Osteoblast (primary cell): ENCODE results near the gene SORCS3. TPM values are rescaled to one million over a fixed set of nuclear protein-coding genes. Genes with fewer than 3 reads are reported as not detected.

Source experiments
- DNase-seq: peaks from one replicate; pipeline ENCODE4 v3.0.0; 2011; ENCODE audit warnings: low spot score, mixed read lengths; ENCODE audit not compliant: insufficient read length; ENCODE audit errors: missing footprints
- H2AFZ ChIP-seq: 2 replicates; pipeline ENCODE4 v1.6.0; 2011; ENCODE audit warnings: mild to moderate bottlenecking, low read length
- H3K27ac ChIP-seq: 2 replicates; pipeline ENCODE4 v1.5.1; 2011; ENCODE audit warnings: mild to moderate bottlenecking, low read depth, low read length, moderate library complexity
- H3K27me3 ChIP-seq: 2 replicates; pipeline ENCODE4 v1.6.0; 2012; ENCODE audit warnings: mild to moderate bottlenecking, control low read depth, inconsistent platforms, low read length, moderate library complexity; ENCODE audit not compliant: insufficient read depth
- H3K36me3 ChIP-seq: 2 replicates; pipeline ENCODE4 v1.5.1; 2011; ENCODE audit warnings: mild to moderate bottlenecking, low read length, control low read depth, moderate library complexity; ENCODE audit not compliant: insufficient read depth
- H3K4me1 ChIP-seq: 2 replicates; pipeline ENCODE4 v1.5.1; 2011; ENCODE audit warnings: mild to moderate bottlenecking, low read length, control low read depth, moderate library complexity; ENCODE audit not compliant: insufficient read depth
- H3K4me2 ChIP-seq: 2 replicates; pipeline ENCODE4 v1.6.0; 2011; ENCODE audit warnings: mild to moderate bottlenecking, low read length; ENCODE audit not compliant: insufficient read depth
- H3K4me3 ChIP-seq: fragments of 200-600 bp; sonication (generic); 3 replicates; pipeline ENCODE4 v1.5.1; 2012; ENCODE audit warnings: mild to moderate bottlenecking, low read length, inconsistent platforms; ENCODE audit not compliant: insufficient read depth
- H3K79me2 ChIP-seq: 2 replicates; pipeline ENCODE4 v1.6.0; 2012; ENCODE audit warnings: mild to moderate bottlenecking, low read length, control low read depth, inconsistent platforms; ENCODE audit not compliant: insufficient read depth
- H3K9me3 ChIP-seq: 2 replicates; pipeline ENCODE4 v1.5.1; 2011; ENCODE audit warnings: low read depth, low read length, control low read depth
- H4K20me1 ChIP-seq: 2 replicates; pipeline ENCODE4 v1.6.0; 2012; ENCODE audit warnings: mild to moderate bottlenecking, low read length, control low read depth; ENCODE audit not compliant: insufficient read depth
- total RNA-seq: library from RNA; depleted of rRNA; stranded (reverse); fragments of >200 nt; gene quantifications from 2 replicates; pipeline ENCODE4 v1.2.3, GENCODE V29; 2012
- TF ChIP-seq, protein P1 (sequence below): IDR thresholded peaks from 2 replicates; pipeline ENCODE4 v1.5.1; 2011; ENCODE audit warnings: mild to moderate bottlenecking, low read depth, low read length, moderate library complexity; ENCODE audit errors: extremely low read depth

SORCS3 gene
- total RNA-seq, 1 donor: not detected

DNA sequence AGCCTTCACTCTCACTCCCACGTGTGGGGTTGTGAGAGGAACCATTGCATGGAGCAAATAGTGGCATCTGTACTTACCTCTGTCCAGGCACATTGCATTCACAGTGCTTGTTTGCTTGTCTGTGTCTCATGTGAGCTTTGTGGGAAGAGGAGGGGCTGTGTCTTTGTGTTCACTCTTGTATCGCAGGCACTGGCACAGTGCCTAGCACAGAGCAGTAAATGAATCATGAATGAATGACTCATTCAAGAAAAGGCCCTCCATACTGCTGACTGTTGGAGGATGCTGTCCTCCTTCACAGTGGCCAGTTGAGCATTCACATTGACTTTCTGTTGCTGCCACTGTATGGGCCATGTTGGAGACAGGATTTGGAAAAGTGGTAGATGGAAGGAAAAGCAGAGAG, 125.3 kb downstream of the SORCS3 start:
- no peak overlapping the region for H2AFZ ChIP-seq
- no peak overlapping the region for H3K4me3 ChIP-seq
- no peaks in the 10 kb centered on the region for H3K9me3 ChIP-seq
- H3K4me2 ChIP-seq: no peak overlapping the region
- H4K20me1 ChIP-seq: no peaks in the 10 kb centered on the region
- H3K27me3 ChIP-seq: no peaks in the 10 kb centered on the region
- no peak overlapping the region for H3K27ac ChIP-seq
- TF ChIP-seq, protein P1, sequence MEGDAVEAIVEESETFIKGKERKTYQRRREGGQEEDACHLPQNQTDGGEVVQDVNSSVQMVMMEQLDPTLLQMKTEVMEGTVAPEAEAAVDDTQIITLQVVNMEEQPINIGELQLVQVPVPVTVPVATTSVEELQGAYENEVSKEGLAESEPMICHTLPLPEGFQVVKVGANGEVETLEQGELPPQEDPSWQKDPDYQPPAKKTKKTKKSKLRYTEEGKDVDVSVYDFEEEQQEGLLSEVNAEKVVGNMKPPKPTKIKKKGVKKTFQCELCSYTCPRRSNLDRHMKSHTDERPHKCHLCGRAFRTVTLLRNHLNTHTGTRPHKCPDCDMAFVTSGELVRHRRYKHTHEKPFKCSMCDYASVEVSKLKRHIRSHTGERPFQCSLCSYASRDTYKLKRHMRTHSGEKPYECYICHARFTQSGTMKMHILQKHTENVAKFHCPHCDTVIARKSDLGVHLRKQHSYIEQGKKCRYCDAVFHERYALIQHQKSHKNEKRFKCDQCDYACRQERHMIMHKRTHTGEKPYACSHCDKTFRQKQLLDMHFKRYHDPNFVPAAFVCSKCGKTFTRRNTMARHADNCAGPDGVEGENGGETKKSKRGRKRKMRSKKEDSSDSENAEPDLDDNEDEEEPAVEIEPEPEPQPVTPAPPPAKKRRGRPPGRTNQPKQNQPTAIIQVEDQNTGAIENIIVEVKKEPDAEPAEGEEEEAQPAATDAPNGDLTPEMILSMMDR: no peak
- no peaks in the 10 kb centered on the region for H3K4me1 ChIP-seq
- no peaks in the 10 kb centered on the region for H3K36me3 ChIP-seq
- no peaks in the 10 kb centered on the region for H3K79me2 ChIP-seq
- DNase-seq: no peak

DNA sequence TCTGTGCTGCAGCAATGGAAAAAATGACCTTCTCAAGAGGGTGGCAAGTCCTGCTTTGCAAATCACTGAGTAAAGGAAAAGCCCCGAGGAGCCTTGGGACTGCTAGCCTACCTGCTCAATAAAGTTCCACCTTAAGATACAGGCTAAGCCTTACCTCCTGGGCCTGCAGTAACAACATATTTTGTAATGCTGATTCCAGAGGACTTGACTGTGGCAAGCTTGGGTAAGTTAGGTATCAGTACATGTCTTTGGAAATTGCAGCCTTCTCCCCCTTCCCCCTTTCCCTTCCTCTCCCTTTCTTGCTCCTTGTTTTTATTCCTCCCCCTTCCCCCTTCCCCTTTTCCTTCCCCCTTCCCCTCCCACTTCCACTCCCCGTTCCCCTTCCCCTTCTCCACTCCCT, 126.2 kb downstream of the SORCS3 start:
- H2AFZ ChIP-seq: no peak overlapping the region
- H4K20me1 ChIP-seq: no peaks in the 10 kb centered on the region
- no peaks in the 10 kb centered on the region for H3K36me3 ChIP-seq
- H3K4me3 ChIP-seq: no peak overlapping the region
- no peak for DNase-seq
- H3K79me2 ChIP-seq: no peaks in the 10 kb centered on the region
- H3K4me2 ChIP-seq: no peak overlapping the region
- no peaks in the 10 kb centered on the region for H3K27me3 ChIP-seq
- TF ChIP-seq, protein P1: no peak
- H3K4me1 ChIP-seq: no peaks in the 10 kb centered on the region
- no peak overlapping the region for H3K27ac ChIP-seq
- H3K9me3 ChIP-seq: no peaks in the 10 kb centered on the region

DNA sequence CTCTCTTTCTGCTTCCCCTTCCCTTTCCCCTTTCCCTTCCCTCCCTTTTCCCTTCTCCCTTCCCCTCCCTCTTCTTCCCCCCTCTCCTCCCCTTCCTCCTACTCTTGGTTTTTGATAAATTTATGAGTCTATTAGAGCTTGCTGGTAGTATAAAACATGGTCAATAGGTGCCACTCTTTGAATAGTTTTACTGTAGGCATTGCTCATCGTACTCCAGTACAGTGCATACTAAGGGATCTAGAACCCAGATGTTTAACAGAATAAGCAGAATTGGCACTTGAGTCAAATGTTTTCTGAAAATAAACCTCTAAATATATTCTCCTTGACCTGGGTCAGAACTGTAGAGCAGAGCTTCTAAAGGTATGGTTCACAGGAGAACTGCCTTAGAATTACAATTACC, 126.7 kb downstream of the SORCS3 start:
- H3K79me2 ChIP-seq: no peaks in the 10 kb centered on the region
- TF ChIP-seq, protein P1: no peak
- no peaks in the 10 kb centered on the region for H4K20me1 ChIP-seq
- DNase-seq: no peak
- H3K4me2 ChIP-seq: no peak overlapping the region
- H3K27me3 ChIP-seq: no peaks in the 10 kb centered on the region
- H3K9me3 ChIP-seq: no peaks in the 10 kb centered on the region
- no peak overlapping the region for H3K4me3 ChIP-seq
- no peaks in the 10 kb centered on the region for H3K36me3 ChIP-seq
- H2AFZ ChIP-seq: no peak overlapping the region
- H3K27ac ChIP-seq: no peak overlapping the region
- H3K4me1 ChIP-seq: no peaks in the 10 kb centered on the region

DNA sequence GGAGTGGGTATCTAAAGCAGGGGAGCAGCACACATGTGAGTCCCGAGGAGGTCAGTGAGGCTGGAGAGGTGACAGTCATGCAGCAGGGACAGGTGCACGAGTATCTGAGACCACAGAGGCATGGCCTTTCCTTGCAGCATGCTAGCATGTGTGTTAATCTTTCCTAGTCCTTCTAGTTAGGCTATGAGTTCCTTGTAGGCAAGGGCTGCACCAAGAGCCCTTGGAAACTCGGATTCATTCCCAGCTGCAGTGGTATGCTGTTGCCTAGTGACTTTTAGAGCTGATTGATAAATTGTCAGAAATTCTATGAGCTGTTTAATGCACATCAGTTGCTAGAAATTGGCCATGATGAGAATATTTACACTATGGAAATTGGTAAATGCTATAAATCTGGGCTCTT, 132.0 kb downstream of the SORCS3 start:
- Histone ChIP-seq H3K27ac (no peak overlapping the region), H3K27me3 (no peaks in the 10 kb centered on the region), H3K79me2 (no peaks in the 10 kb centered on the region), H3K36me3 (no peaks in the 10 kb centered on the region), H2AFZ (no peak overlapping the region), H3K4me3 (no peak overlapping the region), H4K20me1 (no peaks in the 10 kb centered on the region), H3K4me1 (no peaks in the 10 kb centered on the region), H3K4me2 (no peak overlapping the region), H3K9me3 (no peaks in the 10 kb centered on the region)
- DNase-seq: peak; percentile 63
- TF ChIP-seq, protein P1: no peak
